Prostate gland (tissue), 2 donors: ENCODE results near the gene DEK. TPM values are rescaled to one million over a fixed set of nuclear protein-coding genes. Genes with fewer than 3 reads are reported as not detected.
"Not testable (repeated sequence)": the region's sequence is repeated elsewhere in the genome, so short reads cannot be mapped to it uniquely, and the experiment has no call there.

Source experiments
- DNase-seq: peaks from one replicate; pipeline ENCODE4 v3.0.0-alpha.2; 2019; ENCODE audit warnings: low spot score
- H3K27ac ChIP-seq, 2 donors: fragments of 200-600 bp; sonication (generic); 2 replicates each; pipeline ENCODE4 v1.5.1; 2017 to 2019
- H3K27me3 ChIP-seq: fragments of 200-600 bp; sonication (generic); replicated peaks from 2 replicates; pipeline ENCODE4 v1.5.1; 2019; ENCODE audit not compliant: insufficient read depth
- H3K36me3 ChIP-seq, 2 donors: fragments of 200-600 bp; sonication (generic); 1 replicate in 1 of 2; 2 replicates in 1 of 2; pipeline versions ENCODE4 v1.5.1 to v1.8.1; 2017 to 2019
- H3K4me1 ChIP-seq: fragments of 200-600 bp; sonication (generic); replicated peaks from 2 replicates; pipeline ENCODE4 v1.5.1; 2019
- H3K4me3 ChIP-seq, 2 donors: fragments of 200-600 bp; sonication (generic); 2 replicates each; pipeline ENCODE4 v1.5.1; 2017 to 2019
- H3K9me3 ChIP-seq: fragments of 200-600 bp; sonication (generic); 2 replicates; pipeline ENCODE4 v1.5.1; 2017
- POLR2A ChIP-seq: fragments of 450-650 bp; IDR thresholded peaks from one replicate; pipeline ENCODE4 v1.6.1; 2016; ENCODE audit warnings: antibody characterized with exemption, mild to moderate bottlenecking
- POLR2AphosphoS5 ChIP-seq: sonication (generic); formaldehyde crosslinking; IDR thresholded peaks from one replicate; pipeline ENCODE4 v1.6.1; 2017; ENCODE audit warnings: antibody characterized with exemption
- WGBS: methylation state at CpG from one replicate; pipeline ENCODE4 v1.1.5; 2018; 5-methylcytosine and 5-hydroxymethylcytosine counted together
- intact Hi-C: fragments of 100-400 bp; cut with DNase I; formaldehyde crosslinking; loops from one replicate; pipeline ENCODE4 v1.14.2; 2022
- total RNA-seq, 2 donors: library from RNA; depleted of rRNA; stranded (reverse); fragments of >200 nt; gene quantifications; one replicate each; pipeline ENCODE4 v1.1.0, GENCODE V29; 2016
- TF ChIP-seq, protein P1 (sequence below), 4 experiments: fragments of 200-600 bp in 2 of 4; fragments of 450-650 bp in 2 of 4; sonication (generic) in 2 of 4; IDR thresholded peaks; 1 replicate in 3 of 4; 2 replicates in 1 of 4; pipeline ENCODE4 v1.5.1; 2016 to 2019; ENCODE audit warnings: antibody characterized with exemption in 4 of 4, mild to moderate bottlenecking in 2 of 4, moderate library complexity in 2 of 4

DEK gene
- total RNA-seq, 2 donors from 2014 or later: 74.1 to 133 TPM

GRCh38 chr6:18237167-18237566, 27.2 kb downstream of the DEK start:
- H3K27me3 ChIP-seq: no peaks in the 10 kb centered on the region
- peaks cover 0 to 3% of the 10 kb centered on the region in 2 donors for H3K36me3 ChIP-seq
- WGBS: 93% methylated on average over 1 of the region's 1 CpG
- H3K4me1 ChIP-seq: no peaks in the 10 kb centered on the region
- TF ChIP-seq, protein P1, sequence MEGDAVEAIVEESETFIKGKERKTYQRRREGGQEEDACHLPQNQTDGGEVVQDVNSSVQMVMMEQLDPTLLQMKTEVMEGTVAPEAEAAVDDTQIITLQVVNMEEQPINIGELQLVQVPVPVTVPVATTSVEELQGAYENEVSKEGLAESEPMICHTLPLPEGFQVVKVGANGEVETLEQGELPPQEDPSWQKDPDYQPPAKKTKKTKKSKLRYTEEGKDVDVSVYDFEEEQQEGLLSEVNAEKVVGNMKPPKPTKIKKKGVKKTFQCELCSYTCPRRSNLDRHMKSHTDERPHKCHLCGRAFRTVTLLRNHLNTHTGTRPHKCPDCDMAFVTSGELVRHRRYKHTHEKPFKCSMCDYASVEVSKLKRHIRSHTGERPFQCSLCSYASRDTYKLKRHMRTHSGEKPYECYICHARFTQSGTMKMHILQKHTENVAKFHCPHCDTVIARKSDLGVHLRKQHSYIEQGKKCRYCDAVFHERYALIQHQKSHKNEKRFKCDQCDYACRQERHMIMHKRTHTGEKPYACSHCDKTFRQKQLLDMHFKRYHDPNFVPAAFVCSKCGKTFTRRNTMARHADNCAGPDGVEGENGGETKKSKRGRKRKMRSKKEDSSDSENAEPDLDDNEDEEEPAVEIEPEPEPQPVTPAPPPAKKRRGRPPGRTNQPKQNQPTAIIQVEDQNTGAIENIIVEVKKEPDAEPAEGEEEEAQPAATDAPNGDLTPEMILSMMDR (IDR thresholded peaks at IDR 0.05): no peak
- TF ChIP-seq POLR2A (no peak), POLR2AphosphoS5 (no peak)
- intact Hi-C loops: no loop called here
- H3K9me3 ChIP-seq: no peaks in the 10 kb centered on the region
- no peak for DNase-seq
- no peak overlapping the region for H3K27ac ChIP-seq
- H3K4me3 ChIP-seq: no peak overlapping the region

DNA sequence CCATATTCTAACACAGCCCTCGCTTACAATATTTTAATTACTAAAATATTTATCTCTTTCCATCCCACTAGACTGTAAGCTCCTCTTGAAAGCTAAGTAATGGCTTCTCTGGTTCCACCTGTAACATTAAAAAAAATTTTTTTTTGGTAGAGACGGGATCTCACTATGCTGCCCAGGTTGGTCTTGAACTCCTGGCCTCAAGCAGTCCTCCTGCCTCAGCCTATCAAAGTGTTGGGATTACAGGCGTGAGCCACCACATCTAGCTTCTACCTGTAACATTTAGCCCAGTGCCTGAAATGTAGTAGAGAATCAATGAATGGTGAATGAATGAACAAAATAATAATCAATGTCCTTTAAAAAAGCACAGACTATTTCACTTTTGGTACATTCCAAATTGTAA, 28.8 kb downstream of the DEK start:
- Histone ChIP-seq H3K27me3 (no peaks in the 10 kb centered on the region), H3K4me3 (no peak overlapping the region), H3K36me3 (peaks cover 0 to 3% of the 10 kb centered on the region in 2 donors), H3K4me1 (no peaks in the 10 kb centered on the region), H3K9me3 (no peaks in the 10 kb centered on the region), H3K27ac (no peak overlapping the region)
- WGBS: 96% methylated on average over 3 of the region's 3 CpGs
- intact Hi-C loops: no loop called here
- DNase-seq: no peak
- TF ChIP-seq POLR2AphosphoS5 (no peak), POLR2A (no peak)
- TF ChIP-seq, protein P1 (IDR thresholded peaks at IDR 0.05): no peak

DNA sequence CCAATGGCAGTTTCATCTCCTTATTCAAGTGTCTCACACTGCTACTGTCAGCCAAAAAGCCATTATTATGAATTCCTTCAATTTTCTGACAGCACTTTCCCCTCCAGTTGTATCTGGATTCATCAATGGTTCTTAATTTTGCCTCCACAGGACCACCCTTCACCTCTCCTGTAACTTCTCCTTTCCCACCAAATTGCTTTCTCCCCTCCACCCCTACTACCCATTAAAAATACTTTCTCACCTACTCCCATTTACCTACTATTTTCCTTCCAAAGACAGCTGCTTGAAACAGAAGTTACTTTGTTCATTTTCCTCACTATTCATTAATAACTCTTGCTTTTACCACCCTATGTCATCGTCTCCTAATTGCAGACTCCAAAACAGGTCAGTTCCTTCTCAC, 29.8 kb downstream of the DEK start:
- Histone ChIP-seq H3K4me3 (no peak overlapping the region), H3K36me3 (peaks cover 0 to 3% of the 10 kb centered on the region in 2 donors), H3K27me3 (no peaks in the 10 kb centered on the region), H3K9me3 (no peaks in the 10 kb centered on the region), H3K27ac (no peak overlapping the region), H3K4me1 (no peaks in the 10 kb centered on the region)
- DNase-seq: no peak
- intact Hi-C loops: no loop called here
- WGBS: 91% methylated on average over 1 of the region's 1 CpG
- TF ChIP-seq, protein P1 (IDR thresholded peaks at IDR 0.05): no peak
- TF ChIP-seq POLR2A (no peak), POLR2AphosphoS5 (no peak)

DNA sequence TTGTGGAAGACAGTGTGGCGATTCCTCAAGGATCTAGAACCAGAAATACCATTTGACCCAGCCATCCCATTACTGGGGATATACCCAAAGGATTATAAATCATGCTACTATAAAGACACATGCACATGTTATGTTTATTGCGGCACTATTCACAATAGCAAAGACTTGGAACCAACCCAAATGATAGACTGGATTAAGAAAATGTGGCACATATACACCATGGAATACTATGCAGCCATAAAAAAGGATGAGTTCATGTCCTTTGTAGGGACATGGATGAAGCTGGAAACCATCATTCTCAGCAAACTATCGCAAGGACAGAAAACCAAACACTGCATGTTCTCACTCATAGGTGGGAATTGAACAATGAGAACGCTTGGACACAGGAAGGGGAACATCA, 30.6 kb downstream of the DEK start:
- 98% methylated on average over 4 of the region's 4 CpGs for WGBS
- H3K27ac ChIP-seq, H3K36me3 ChIP-seq, H3K4me1 ChIP-seq, H3K9me3 ChIP-seq, DNase-seq, H3K4me3 ChIP-seq, H3K27me3 ChIP-seq, intact Hi-C loops: not testable (repeated sequence)

DNA sequence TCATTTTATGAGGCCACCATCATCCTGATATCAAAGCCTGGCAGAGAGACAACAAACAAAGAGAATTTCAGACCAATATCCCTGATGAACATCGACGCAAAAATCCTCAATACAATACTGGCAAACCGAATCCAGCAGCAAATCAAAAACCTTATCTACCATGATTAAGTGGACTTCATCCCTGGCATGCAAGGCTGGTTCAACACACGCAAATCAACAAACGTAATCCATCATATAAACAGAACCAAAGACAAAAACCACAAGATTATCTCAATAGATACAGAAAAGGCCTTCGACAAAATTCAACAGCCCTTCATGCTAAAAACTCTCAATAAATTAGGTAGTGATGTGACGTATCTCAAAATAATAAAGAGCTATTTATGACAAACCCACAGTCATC, 32.5 kb downstream of the DEK start:
- H3K36me3 ChIP-seq, DNase-seq, H3K4me3 ChIP-seq, H3K9me3 ChIP-seq, H3K27ac ChIP-seq, H3K27me3 ChIP-seq, H3K4me1 ChIP-seq, intact Hi-C loops: not testable (repeated sequence)
- WGBS: 94% methylated on average over 7 of the region's 7 CpGs

DNA sequence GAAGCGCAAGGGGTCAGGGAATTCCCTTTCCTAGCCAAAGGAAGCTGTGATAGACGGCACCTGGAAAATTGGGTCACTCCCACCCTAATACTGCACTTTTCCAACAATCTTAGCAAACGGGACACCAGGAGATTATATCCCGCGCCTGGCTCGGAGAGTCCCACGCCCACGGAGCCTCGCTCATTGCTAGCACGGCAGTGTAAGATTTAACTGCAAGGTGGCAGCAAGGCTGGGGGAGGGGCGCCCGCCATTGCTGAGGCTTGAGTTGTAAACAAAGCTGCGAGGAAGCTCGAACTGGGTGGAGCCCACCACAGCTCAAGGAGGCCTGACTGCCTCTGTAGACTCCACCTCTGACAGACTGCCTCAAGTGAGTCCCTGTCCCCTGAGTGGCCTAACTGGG, 35.7 kb downstream of the DEK start:
- DNase-seq, H3K27me3 ChIP-seq, intact Hi-C loops, H3K4me3 ChIP-seq, H3K36me3 ChIP-seq, H3K4me1 ChIP-seq, H3K9me3 ChIP-seq, H3K27ac ChIP-seq: not testable (repeated sequence)
- WGBS: 91% methylated on average over 14 of the region's 14 CpGs

DNA sequence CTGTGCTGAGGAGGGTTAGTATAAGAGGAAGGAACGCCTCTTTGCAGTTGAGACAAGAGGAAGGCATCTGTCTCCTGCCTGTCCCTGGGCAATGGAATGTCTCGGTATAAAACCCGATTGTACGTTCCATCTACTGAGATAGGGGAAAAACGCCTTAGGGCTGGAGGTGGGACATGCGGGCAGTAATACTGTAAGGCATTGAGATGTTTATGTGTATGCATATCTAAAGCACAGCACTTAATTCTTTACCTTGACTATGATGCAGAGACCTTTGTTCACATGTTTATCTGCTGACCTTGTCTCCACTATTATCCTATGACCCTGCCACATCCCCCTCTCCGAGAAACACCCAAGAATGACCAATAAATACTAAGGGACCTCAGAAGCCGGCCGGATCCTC, 37.2 kb downstream of the DEK start:
- WGBS: 92% methylated on average over 9 of the region's 9 CpGs
- H3K27me3 ChIP-seq, H3K9me3 ChIP-seq, H3K36me3 ChIP-seq, H3K4me3 ChIP-seq, H3K4me1 ChIP-seq, H3K27ac ChIP-seq, DNase-seq, intact Hi-C loops: not testable (repeated sequence)

DNA sequence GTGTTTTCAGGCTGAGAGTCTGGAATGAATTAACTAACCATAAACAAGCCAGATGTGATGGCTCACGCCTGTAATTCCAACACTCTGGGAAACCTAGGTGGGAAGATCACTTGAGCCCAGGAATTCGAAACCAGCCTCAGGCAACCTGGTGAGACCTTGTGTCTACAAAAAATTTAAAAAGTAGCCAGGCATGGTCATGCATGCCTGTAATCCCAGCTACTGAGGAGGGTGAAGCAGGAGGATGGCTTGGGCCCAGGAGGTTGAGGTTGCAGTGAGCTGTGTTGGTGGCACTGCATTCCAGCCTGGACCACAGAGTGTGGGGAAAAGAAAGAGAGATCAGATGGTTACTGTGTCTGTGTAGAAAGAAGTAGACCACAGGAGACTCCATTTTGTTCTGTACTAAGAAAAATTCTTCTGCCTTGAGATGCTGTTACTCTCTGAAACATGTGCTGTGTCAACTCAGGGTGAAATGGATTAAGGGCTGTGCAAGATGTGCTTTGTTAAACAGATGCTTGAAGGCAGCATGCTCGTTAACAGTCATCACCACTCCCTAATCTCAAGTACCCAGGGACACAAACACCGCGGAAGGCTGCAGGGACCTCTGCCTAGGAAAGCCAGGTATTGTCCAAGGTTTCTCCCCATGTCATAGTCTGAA, 37.8 kb downstream of the DEK start:
- DNase-seq, H3K9me3 ChIP-seq, H3K4me1 ChIP-seq, intact Hi-C loops, H3K27me3 ChIP-seq, H3K27ac ChIP-seq, H3K4me3 ChIP-seq, H3K36me3 ChIP-seq: not testable (repeated sequence)
- 91% methylated on average over 5 of the region's 5 CpGs for WGBS
